WTC11 (cell line): ENCODE measurements around the gene DOCK1. TPM values are rescaled to one million over a fixed set of nuclear protein-coding genes. Genes with fewer than 3 reads are reported as not detected.

Experiments
- ATAC-seq: fragments of 200-7000 bp; cut with Tn5 transposase; 2 replicates; pipeline ENCODE4 v1.10.0; 2021; ENCODE audit warnings: mild to moderate bottlenecking, moderate library complexity
- CTCF ChIA-PET: fragments of 300-600 bp; sonication (Branson Sonifier 250); formaldehyde crosslinking; loops from one replicate; lab custom pipeline; 2021; ENCODE audit warnings: antibody characterized with exemption; lab: Charles Lee
- POLR2A ChIA-PET: fragments of 350-600 bp; sonication (Branson Sonifier 250); formaldehyde crosslinking; loops from one replicate; lab custom pipeline; 2021; ENCODE audit warnings: antibody characterized with exemption; lab: Charles Lee
- DNase-seq: peaks from one replicate; pipeline ENCODE4 v3.0.0; 2021; ENCODE audit warnings: low spot score
- H3K27ac Mint-ChIP-seq: 2 replicates; pipeline ENCODE4 v1.8.0; 2021; ENCODE audit warnings: mixed read lengths
- H3K27me3 Mint-ChIP-seq: 2 replicates; pipeline ENCODE4 v1.8.0; 2021; ENCODE audit warnings: low read depth, mild to moderate bottlenecking, moderate library complexity, mixed read lengths
- H3K36me3 Mint-ChIP-seq: 2 replicates; pipeline ENCODE4 v1.8.0; 2021; ENCODE audit warnings: mixed read lengths
- H3K4me1 Mint-ChIP-seq: 2 replicates; pipeline ENCODE4 v1.8.0; 2022; ENCODE audit warnings: mixed read lengths
- H3K4me3 Mint-ChIP-seq: 2 replicates; pipeline ENCODE4 v1.8.0; 2021; ENCODE audit warnings: mild to moderate bottlenecking, moderate library complexity, mixed read lengths
- H3K9me3 Mint-ChIP-seq: 2 replicates; pipeline ENCODE4 v1.8.0; 2021; ENCODE audit warnings: mixed read lengths
- ATF1 ChIP-seq: sonication (generic); formaldehyde crosslinking; IDR thresholded peaks from 2 replicates; pipeline ENCODE4 v1.8.1; 2023; ENCODE audit warnings: mild to moderate bottlenecking, moderate library complexity, missing genetic modification reagents
- ETV6 ChIP-seq: sonication (generic); formaldehyde crosslinking; IDR thresholded peaks from 2 replicates; pipeline ENCODE4 v1.8.1; 2022; ENCODE audit warnings: mild to moderate bottlenecking, missing genetic modification reagents
- GRHL2 ChIP-seq: fragments of 250-450 bp; sonication (Bioruptor Pico); IDR thresholded peaks from 2 replicates; pipeline ENCODE4 v1.8.0; 2022; ENCODE audit warnings: mild to moderate bottlenecking, moderate library complexity; ENCODE audit not compliant: insufficient replicate concordance, severe bottlenecking
- HMGA2 ChIP-seq: fragments of 250-450 bp; sonication (Bioruptor Pico); IDR thresholded peaks from 2 replicates; pipeline ENCODE4 v1.4.0; 2021; ENCODE audit warnings: mild to moderate bottlenecking, moderate library complexity
- KAT7 ChIP-seq: sonication (generic); formaldehyde crosslinking; IDR thresholded peaks from 2 replicates; pipeline ENCODE4 v1.8.1; 2023; ENCODE audit warnings: missing genetic modification reagents, mild to moderate bottlenecking, borderline replicate concordance
- OVOL2 ChIP-seq: fragments of 250-450 bp; sonication (Bioruptor Pico); IDR thresholded peaks from 2 replicates; pipeline ENCODE4 v1.9.0; 2021; ENCODE audit warnings: mild to moderate bottlenecking, borderline replicate concordance
- RORB ChIP-seq: fragments of 250-450 bp; sonication (Bioruptor Pico); IDR thresholded peaks from 2 replicates; pipeline ENCODE4 v1.9.0; 2021; ENCODE audit warnings: mild to moderate bottlenecking
- SMAD4 ChIP-seq: sonication (generic); formaldehyde crosslinking; IDR thresholded peaks from 2 replicates; pipeline ENCODE4 v1.8.0; 2022; ENCODE audit warnings: mild to moderate bottlenecking, missing genetic modification reagents
- SOX15 ChIP-seq: fragments of 250-450 bp; sonication (Bioruptor Pico); IDR thresholded peaks from 2 replicates; pipeline ENCODE4 v1.9.0; 2021; ENCODE audit warnings: mild to moderate bottlenecking
- ZNF317 ChIP-seq: sonication (generic); formaldehyde crosslinking; IDR thresholded peaks from 2 replicates; pipeline ENCODE4 v1.8.1; 2023; ENCODE audit warnings: low read depth, mild to moderate bottlenecking, moderate library complexity, missing genetic modification reagents, borderline replicate concordance
- ZNF396 ChIP-seq: fragments of 250-450 bp; sonication (Bioruptor Pico); IDR thresholded peaks from 2 replicates; pipeline ENCODE4 v1.8.0; 2021; ENCODE audit warnings: mild to moderate bottlenecking, moderate library complexity, borderline replicate concordance
- ZNF416 ChIP-seq: fragments of 250-450 bp; sonication (Bioruptor Pico); IDR thresholded peaks from 2 replicates; pipeline ENCODE4 v1.9.0; 2021; ENCODE audit warnings: mild to moderate bottlenecking, inconsistent platforms
- total RNA-seq: library from RNA; stranded (reverse); gene quantifications from 3 replicates; pipeline ENCODE4 v1.2.3, GENCODE V29; 2021
- TF ChIP-seq, protein P1 (sequence below): sonication (generic); formaldehyde crosslinking; IDR thresholded peaks from 2 replicates; pipeline ENCODE4 v1.8.1; 2023; ENCODE audit warnings: mild to moderate bottlenecking, missing genetic modification reagents, borderline replicate concordance
- TF ChIP-seq, protein P2 (sequence below): fragments of 250-450 bp; sonication (Bioruptor Pico); IDR thresholded peaks from 2 replicates; pipeline ENCODE4 v1.9.0; 2021; ENCODE audit warnings: moderate library complexity, mild to moderate bottlenecking, inconsistent platforms, borderline replicate concordance
- TF ChIP-seq, protein P3 (sequence below): sonication (generic); formaldehyde crosslinking; IDR thresholded peaks from 2 replicates; pipeline ENCODE4 v1.8.1; 2023; ENCODE audit warnings: mild to moderate bottlenecking, missing genetic modification reagents
- TF ChIP-seq, protein P4 (sequence below): sonication (generic); formaldehyde crosslinking; IDR thresholded peaks from 2 replicates; pipeline ENCODE4 v1.8.1; 2023; ENCODE audit warnings: mild to moderate bottlenecking, missing genetic modification reagents, moderate library complexity
- TF ChIP-seq, protein P5 (sequence below): sonication (generic); formaldehyde crosslinking; IDR thresholded peaks from 2 replicates; pipeline ENCODE4 v1.8.1; 2023; ENCODE audit warnings: mild to moderate bottlenecking, missing genetic modification reagents
- TF ChIP-seq, protein P6 (sequence below): sonication (generic); formaldehyde crosslinking; IDR thresholded peaks from 2 replicates; pipeline ENCODE4 v1.8.0; 2023; ENCODE audit warnings: missing genetic modification reagents
- TF ChIP-seq, protein P7 (sequence below): sonication (generic); formaldehyde crosslinking; IDR thresholded peaks from 2 replicates; pipeline ENCODE4 v1.8.1; 2023; ENCODE audit warnings: mild to moderate bottlenecking, moderate library complexity, missing genetic modification reagents
- TF ChIP-seq, protein P8 (sequence below): fragments of 250-450 bp; sonication (Bioruptor Pico); IDR thresholded peaks from 2 replicates; pipeline ENCODE4 v2.1.2; 2022; ENCODE audit warnings: mild to moderate bottlenecking, moderate library complexity
- TF ChIP-seq, protein P9 (sequence below): sonication (generic); formaldehyde crosslinking; IDR thresholded peaks from 2 replicates; pipeline ENCODE4 v1.8.0; 2022; ENCODE audit warnings: mild to moderate bottlenecking, missing genetic modification reagents

DOCK1 gene
- total RNA-seq, 1 experiment from 2014 or later, result 52.1 TPM

DNA sequence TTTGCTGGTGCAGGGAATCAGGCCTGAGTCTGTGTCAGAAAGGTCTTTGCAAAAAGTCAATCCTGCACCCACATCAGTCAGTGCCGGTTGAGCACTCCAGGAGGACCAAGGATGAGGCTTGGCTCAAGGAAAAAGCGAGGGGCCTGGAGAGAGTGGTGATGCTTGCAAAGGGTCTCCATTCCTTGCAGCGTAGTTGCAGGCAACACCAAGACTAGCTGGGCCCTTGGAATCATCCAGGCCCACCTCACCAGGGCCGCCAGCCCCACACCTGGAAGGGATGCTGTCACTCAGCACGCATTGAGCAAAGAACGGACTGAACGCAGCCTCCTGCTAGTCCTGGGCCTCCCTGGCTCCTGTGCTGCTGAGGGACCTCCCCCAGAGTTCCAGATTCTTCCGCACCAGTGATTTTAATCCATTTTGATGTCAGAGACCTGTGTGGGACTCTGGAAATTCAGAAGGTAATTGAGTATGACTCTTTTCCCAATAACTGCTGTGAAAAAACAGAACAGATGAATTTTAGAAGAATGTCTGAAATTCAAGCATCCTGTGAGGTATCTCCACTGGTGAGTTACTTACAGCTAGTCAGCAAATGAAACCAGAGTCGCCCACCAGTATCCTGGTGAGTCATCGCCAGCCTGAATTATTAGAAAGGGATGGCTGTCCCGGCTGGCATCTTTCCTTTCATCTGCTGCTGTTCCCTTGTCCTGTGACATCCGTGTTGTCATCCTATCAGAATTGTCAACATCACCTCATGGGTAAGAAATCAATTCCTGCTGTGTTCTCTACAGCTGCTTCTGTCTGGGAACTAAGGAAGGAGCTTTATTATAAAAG lies 493.1 kb downstream of the DOCK1 start:
- ATAC-seq (no peak), DNase-seq (no peak)
- Mint-ChIP-seq H3K4me3 (no peak overlapping the region), H3K36me3 (peaks cover 14% of the 10 kb centered on the region), H3K27ac (no peak overlapping the region), H3K27me3 (no peaks in the 10 kb centered on the region), H3K4me1 (peaks cover 25% of the 10 kb centered on the region), H3K9me3 (peaks cover 8% of the 10 kb centered on the region)
- TF ChIP-seq ATF1 (CRISPR knock-in tag) (no peak), RORB (CRISPR knock-in tag) (no peak), OVOL2 (CRISPR knock-in tag) (no peak), ZNF317 (CRISPR knock-in tag) (no peak), SMAD4 (CRISPR knock-in tag) (no peak), ZNF396 (no peak), GRHL2 (CRISPR knock-in tag) (no peak), ZNF416 (CRISPR knock-in tag) (no peak)
- TF ChIP-seq, protein P1, sequence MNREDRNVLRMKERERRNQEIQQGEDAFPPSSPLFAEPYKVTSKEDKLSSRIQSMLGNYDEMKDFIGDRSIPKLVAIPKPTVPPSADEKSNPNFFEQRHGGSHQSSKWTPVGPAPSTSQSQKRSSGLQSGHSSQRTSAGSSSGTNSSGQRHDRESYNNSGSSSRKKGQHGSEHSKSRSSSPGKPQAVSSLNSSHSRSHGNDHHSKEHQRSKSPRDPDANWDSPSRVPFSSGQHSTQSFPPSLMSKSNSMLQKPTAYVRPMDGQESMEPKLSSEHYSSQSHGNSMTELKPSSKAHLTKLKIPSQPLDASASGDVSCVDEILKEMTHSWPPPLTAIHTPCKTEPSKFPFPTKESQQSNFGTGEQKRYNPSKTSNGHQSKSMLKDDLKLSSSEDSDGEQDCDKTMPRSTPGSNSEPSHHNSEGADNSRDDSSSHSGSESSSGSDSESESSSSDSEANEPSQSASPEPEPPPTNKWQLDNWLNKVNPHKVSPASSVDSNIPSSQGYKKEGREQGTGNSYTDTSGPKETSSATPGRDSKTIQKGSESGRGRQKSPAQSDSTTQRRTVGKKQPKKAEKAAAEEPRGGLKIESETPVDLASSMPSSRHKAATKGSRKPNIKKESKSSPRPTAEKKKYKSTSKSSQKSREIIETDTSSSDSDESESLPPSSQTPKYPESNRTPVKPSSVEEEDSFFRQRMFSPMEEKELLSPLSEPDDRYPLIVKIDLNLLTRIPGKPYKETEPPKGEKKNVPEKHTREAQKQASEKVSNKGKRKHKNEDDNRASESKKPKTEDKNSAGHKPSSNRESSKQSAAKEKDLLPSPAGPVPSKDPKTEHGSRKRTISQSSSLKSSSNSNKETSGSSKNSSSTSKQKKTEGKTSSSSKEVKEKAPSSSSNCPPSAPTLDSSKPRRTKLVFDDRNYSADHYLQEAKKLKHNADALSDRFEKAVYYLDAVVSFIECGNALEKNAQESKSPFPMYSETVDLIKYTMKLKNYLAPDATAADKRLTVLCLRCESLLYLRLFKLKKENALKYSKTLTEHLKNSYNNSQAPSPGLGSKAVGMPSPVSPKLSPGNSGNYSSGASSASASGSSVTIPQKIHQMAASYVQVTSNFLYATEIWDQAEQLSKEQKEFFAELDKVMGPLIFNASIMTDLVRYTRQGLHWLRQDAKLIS (CRISPR knock-in tag), result no peak
- TF ChIP-seq, protein P2, sequence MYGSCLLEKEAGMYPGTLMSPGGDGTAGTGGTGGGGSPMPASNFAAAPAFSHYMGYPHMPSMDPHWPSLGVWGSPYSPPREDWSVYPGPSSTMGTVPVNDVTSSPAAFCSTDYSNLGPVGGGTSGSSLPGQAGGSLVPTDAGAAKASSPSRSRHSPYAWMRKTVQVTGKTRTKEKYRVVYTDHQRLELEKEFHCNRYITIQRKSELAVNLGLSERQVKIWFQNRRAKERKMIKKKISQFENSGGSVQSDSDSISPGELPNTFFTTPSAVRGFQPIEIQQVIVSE (CRISPR knock-in tag), result no peak
- TF ChIP-seq, protein P3, sequence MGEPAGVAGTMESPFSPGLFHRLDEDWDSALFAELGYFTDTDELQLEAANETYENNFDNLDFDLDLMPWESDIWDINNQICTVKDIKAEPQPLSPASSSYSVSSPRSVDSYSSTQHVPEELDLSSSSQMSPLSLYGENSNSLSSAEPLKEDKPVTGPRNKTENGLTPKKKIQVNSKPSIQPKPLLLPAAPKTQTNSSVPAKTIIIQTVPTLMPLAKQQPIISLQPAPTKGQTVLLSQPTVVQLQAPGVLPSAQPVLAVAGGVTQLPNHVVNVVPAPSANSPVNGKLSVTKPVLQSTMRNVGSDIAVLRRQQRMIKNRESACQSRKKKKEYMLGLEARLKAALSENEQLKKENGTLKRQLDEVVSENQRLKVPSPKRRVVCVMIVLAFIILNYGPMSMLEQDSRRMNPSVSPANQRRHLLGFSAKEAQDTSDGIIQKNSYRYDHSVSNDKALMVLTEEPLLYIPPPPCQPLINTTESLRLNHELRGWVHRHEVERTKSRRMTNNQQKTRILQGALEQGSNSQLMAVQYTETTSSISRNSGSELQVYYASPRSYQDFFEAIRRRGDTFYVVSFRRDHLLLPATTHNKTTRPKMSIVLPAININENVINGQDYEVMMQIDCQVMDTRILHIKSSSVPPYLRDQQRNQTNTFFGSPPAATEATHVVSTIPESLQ, result no peak
- CTCF ChIA-PET, result no interaction called here
- POLR2A ChIA-PET, result no interaction called here

DNA sequence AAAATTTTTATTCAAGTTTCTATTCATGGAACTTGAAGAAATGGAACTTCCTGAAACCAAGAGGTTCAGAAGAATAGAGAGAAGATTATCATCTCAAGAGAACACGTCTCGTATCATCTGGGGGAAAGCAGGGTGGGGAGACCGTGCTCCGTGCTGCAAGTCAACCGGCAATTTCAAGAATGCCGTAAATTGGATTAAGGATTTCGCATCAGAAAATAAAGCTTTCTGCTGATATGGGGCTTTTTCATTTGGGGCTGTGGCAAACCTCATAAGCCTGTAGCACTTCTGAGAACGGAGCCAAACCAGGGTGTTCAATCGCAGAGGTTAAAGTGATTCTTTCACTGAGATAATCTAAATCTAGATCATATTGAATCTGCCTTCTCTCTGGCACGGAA lies 493.7 kb downstream of the DOCK1 start:
- POLR2A ChIA-PET, result no interaction called here
- H3K4me1 Mint-ChIP-seq, result peaks cover 19% of the 10 kb centered on the region
- H3K36me3 Mint-ChIP-seq, result peaks cover 14% of the 10 kb centered on the region
- H3K27ac Mint-ChIP-seq, result no peak overlapping the region
- DNase-seq (no peak), ATAC-seq (no peak)
- H3K4me3 Mint-ChIP-seq, result no peak overlapping the region
- H3K27me3 Mint-ChIP-seq, result no peaks in the 10 kb centered on the region
- peaks cover 8% of the 10 kb centered on the region for H3K9me3 Mint-ChIP-seq
- CTCF ChIA-PET, result no interaction called here
- TF ChIP-seq, protein P4, sequence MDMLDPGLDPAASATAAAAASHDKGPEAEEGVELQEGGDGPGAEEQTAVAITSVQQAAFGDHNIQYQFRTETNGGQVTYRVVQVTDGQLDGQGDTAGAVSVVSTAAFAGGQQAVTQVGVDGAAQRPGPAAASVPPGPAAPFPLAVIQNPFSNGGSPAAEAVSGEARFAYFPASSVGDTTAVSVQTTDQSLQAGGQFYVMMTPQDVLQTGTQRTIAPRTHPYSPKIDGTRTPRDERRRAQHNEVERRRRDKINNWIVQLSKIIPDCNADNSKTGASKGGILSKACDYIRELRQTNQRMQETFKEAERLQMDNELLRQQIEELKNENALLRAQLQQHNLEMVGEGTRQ, result no peak
- TF ChIP-seq, protein P5, sequence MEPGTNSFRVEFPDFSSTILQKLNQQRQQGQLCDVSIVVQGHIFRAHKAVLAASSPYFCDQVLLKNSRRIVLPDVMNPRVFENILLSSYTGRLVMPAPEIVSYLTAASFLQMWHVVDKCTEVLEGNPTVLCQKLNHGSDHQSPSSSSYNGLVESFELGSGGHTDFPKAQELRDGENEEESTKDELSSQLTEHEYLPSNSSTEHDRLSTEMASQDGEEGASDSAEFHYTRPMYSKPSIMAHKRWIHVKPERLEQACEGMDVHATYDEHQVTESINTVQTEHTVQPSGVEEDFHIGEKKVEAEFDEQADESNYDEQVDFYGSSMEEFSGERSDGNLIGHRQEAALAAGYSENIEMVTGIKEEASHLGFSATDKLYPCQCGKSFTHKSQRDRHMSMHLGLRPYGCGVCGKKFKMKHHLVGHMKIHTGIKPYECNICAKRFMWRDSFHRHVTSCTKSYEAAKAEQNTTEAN (CRISPR knock-in tag), result no peak
- TF ChIP-seq, protein P6, sequence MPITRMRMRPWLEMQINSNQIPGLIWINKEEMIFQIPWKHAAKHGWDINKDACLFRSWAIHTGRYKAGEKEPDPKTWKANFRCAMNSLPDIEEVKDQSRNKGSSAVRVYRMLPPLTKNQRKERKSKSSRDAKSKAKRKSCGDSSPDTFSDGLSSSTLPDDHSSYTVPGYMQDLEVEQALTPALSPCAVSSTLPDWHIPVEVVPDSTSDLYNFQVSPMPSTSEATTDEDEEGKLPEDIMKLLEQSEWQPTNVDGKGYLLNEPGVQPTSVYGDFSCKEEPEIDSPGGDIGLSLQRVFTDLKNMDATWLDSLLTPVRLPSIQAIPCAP (CRISPR knock-in tag), result no peak
- TF ChIP-seq, protein P7, sequence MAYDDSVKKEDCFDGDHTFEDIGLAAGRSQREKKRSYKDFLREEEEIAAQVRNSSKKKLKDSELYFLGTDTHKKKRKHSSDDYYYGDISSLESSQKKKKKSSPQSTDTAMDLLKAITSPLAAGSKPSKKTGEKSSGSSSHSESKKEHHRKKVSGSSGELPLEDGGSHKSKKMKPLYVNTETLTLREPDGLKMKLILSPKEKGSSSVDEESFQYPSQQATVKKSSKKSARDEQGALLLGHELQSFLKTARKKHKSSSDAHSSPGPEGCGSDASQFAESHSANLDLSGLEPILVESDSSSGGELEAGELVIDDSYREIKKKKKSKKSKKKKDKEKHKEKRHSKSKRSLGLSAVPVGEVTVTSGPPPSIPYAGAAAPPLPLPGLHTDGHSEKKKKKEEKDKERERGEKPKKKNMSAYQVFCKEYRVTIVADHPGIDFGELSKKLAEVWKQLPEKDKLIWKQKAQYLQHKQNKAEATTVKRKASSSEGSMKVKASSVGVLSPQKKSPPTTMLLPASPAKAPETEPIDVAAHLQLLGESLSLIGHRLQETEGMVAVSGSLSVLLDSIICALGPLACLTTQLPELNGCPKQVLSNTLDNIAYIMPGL (CRISPR knock-in tag), result no peak
- no peak for TF ChIP-seq SOX15
- TF ChIP-seq, protein P8, sequence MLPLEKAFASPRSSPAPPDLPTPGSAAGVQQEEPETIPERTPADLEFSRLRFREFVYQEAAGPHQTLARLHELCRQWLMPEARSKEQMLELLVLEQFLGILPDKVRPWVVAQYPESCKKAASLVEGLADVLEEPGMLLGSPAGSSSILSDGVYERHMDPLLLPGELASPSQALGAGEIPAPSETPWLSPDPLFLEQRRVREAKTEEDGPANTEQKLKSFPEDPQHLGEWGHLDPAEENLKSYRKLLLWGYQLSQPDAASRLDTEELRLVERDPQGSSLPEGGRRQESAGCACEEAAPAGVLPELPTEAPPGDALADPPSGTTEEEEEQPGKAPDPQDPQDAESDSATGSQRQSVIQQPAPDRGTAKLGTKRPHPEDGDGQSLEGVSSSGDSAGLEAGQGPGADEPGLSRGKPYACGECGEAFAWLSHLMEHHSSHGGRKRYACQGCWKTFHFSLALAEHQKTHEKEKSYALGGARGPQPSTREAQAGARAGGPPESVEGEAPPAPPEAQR (CRISPR knock-in tag), result no peak
- TF ChIP-seq HMGA2 (CRISPR knock-in tag), result no peak
- TF ChIP-seq KAT7 (CRISPR knock-in tag), result no peak
- TF ChIP-seq, protein P9, sequence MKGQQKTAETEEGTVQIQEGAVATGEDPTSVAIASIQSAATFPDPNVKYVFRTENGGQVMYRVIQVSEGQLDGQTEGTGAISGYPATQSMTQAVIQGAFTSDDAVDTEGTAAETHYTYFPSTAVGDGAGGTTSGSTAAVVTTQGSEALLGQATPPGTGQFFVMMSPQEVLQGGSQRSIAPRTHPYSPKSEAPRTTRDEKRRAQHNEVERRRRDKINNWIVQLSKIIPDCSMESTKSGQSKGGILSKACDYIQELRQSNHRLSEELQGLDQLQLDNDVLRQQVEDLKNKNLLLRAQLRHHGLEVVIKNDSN (CRISPR knock-in tag), result no peak
- no peak for TF ChIP-seq ETV6
